Type B pancreatic cell (in vitro differentiated cells): ENCODE measurements around the gene TOX4. TPM values are rescaled to one million over a fixed set of nuclear protein-coding genes. Genes with fewer than 3 reads are reported as not detected.
A peak's percentile ranks its signal among the peaks of the same experiment; 100 is the strongest.

Source experiments
- DNase-seq: peaks from one replicate; pipeline ENCODE4 v3.0.0; 2021; ENCODE audit warnings: mixed read lengths; ENCODE audit not compliant: unreplicated experiment; ENCODE audit errors: extremely low spot score
- H3K27ac Mint-ChIP-seq: 2 replicates; pipeline ENCODE4 v1.8.0; 2021; ENCODE audit warnings: mild to moderate bottlenecking, mixed read lengths
- H3K27me3 Mint-ChIP-seq: 2 replicates; pipeline ENCODE4 v1.8.0; 2021; ENCODE audit warnings: mixed read lengths
- H3K36me3 Mint-ChIP-seq: 2 replicates; pipeline ENCODE4 v1.8.0; 2021; ENCODE audit warnings: mixed read lengths
- H3K4me1 Mint-ChIP-seq: one replicate; pipeline ENCODE4 v1.8.0; 2021; ENCODE audit warnings: mixed read lengths; ENCODE audit not compliant: unreplicated experiment
- H3K4me3 Mint-ChIP-seq: 2 replicates; pipeline ENCODE4 v1.8.0; 2021; ENCODE audit warnings: mild to moderate bottlenecking, mixed read lengths
- H3K9me3 Mint-ChIP-seq: 2 replicates; pipeline ENCODE4 v1.8.0; 2021; ENCODE audit warnings: mixed read lengths
- CTCF ChIP-seq: fragments of 200-600 bp; sonication (generic); conservative IDR thresholded peaks from 2 replicates; pipeline ENCODE4 v1.5.0; 2021; ENCODE audit warnings: antibody characterized with exemption, mild to moderate bottlenecking
- total RNA-seq: library from RNA; stranded (reverse); gene quantifications from 2 replicates; pipeline ENCODE4 v1.2.1, GENCODE V29; 2021; ENCODE audit warnings: low replicate concordance

TOX4 gene
- total RNA-seq, 1 donor from 2014 or later: 75.4 TPM

DNA sequence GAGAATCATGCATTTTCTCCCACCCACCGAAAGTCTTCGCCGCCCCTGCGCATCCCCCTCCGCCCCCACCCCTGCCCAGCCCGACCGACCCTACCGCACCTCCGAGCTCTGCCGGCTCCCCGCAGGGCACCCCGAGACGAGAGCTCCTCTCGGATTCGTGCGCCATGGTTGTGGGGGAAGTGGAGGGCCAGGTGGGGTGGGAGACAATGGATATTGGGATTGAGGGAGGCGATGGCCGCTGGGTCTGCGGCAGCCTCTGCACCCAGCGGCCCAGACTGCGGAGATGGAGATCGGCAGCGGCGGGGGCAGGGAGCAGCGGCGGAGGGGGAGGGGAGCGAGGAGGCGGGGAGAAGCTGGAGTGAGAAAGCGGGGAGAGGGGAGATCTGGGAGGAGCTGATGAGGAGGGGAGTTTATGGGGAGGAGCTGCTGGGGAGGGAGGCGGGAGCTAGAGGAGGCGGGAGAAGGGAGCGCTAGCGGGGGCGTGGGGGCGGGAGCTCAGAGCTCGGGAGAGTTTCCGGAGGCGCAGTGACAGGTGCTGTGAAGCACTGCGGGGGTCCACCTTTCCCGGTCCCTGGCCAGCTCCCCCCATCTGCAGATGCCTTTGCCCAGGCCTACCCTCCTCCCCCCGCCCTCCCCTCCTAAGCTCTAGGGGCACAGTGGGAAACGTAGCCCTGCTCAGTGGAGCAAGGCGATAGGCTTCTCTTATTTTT, 49.1 kb downstream of the TOX4 start, which contains the start of gene SALL2:
Gene SALL2 (minus strand): TSS at position 385 of the 710 bp plus-strand sequence. CDS start 219 bp downstream, at position 166.
- peak within 1 kb of the TSS; percentile 96 for H3K4me3 Mint-ChIP-seq
- H3K36me3 Mint-ChIP-seq: peaks cover 14% of the 10 kb centered on the region
- no peak for TF ChIP-seq CTCF
- no peaks in the 10 kb centered on the region for H3K27me3 Mint-ChIP-seq
- no peaks in the 10 kb centered on the region for H3K9me3 Mint-ChIP-seq
- peaks cover 25% of the 10 kb centered on the region for H3K4me1 Mint-ChIP-seq
- peak; percentile 83 for DNase-seq
- peak within 1 kb of the TSS; percentile 75 for H3K27ac Mint-ChIP-seq

- Mint-ChIP-seq H3K36me3 (peaks cover 13% of the 10 kb centered on the region), H3K4me3 (peak overlapping the region; percentile 96), H3K27ac (peak overlapping the region; percentile 75), H3K27me3 (no peaks in the 10 kb centered on the region), H3K4me1 (peaks cover 25% of the 10 kb centered on the region), H3K9me3 (no peaks in the 10 kb centered on the region)
- no peak for DNase-seq
- TF ChIP-seq CTCF: no peak
Observed at GRCh38 chr14:21526672-21527317, 49.8 kb downstream of the TOX4 start.

DNA sequence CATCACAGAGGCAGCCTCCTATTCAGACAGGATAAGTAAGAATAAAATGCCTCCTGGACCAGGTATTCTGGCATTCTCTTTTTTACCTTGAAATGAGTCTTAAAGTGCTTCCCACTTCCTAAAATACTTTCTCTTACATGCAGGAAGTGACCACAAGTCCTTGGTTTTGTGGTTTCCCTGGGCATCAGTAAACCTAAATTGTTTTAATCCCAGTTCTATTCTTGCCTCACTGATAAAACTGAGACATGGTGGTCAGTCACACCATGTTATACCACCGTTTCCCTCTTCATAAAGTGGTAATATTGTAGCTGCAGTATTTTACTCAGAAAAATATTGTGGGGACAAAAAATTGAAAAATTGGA, 50.3 kb downstream of the TOX4 start:
- Mint-ChIP-seq H3K9me3 (no peaks in the 10 kb centered on the region), H3K36me3 (peaks cover 10% of the 10 kb centered on the region), H3K4me3 (peak overlapping the region; percentile 96), H3K27ac (peak overlapping the region; percentile 75), H3K27me3 (no peaks in the 10 kb centered on the region), H3K4me1 (peaks cover 21% of the 10 kb centered on the region)
- TF ChIP-seq CTCF: no peak
- no peak for DNase-seq

DNA sequence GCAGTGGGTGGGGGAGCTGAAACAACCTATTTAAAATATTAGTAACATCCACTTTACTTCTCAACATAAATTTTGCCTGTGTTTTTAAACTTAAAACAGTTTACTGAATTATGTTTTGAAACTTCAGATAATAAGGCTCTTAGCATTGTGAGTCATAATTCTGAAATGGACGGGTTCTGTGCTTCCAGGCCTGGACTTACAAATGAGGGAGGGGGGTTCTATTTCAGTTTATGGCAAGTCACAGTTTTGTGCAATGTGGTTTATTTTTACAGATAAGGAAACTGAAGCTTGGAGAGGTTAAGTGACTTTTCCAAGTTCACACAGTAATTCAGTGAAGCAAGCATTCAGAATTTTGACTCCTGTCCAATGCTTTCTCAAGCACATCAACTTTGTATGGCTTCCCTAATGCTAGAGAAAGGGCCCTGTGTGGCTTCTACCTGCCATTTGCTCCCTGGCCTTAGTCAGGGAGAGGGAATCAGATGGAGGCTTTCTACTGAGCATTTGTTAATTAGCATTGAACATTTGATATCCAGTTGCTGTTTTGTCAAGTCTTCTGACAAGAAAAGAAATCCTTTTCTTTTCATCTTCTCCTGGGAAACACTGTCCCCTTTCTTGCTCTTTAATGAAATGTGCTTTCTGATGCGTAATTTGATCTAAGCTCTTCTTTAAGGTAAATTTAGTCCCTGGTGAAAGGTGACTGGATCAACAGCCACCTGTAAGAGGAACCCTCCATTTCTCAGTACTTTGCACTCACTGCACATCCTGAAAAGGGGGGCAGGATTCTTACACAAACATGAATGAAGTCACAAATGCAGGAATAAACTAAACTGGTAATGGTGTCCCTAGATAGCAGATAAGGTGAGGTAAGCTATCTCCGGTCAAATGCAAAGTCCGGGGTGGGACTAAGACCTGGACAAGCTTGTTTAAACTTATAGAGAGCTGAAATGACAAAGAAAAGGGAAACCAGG, 51.7 kb downstream of the TOX4 start:
- Mint-ChIP-seq H3K27ac (peak overlapping the region; percentile 70), H3K27me3 (peaks cover 5% of the 10 kb centered on the region), H3K4me1 (peaks cover 23% of the 10 kb centered on the region), H3K36me3 (no peaks in the 10 kb centered on the region), H3K4me3 (peak overlapping the region; percentile 60), H3K9me3 (no peaks in the 10 kb centered on the region)
- no peak for DNase-seq
- no peak for TF ChIP-seq CTCF

GRCh38 chr14:21529515-21529914, 52.5 kb downstream of the TOX4 start:
- H3K27me3 Mint-ChIP-seq: peaks cover 11% of the 10 kb centered on the region
- no peak for DNase-seq
- H3K36me3 Mint-ChIP-seq: no peaks in the 10 kb centered on the region
- no peak overlapping the region for H3K4me3 Mint-ChIP-seq
- H3K4me1 Mint-ChIP-seq: peaks cover 27% of the 10 kb centered on the region
- H3K27ac Mint-ChIP-seq: no peak overlapping the region
- no peak for TF ChIP-seq CTCF
- no peaks in the 10 kb centered on the region for H3K9me3 Mint-ChIP-seq
